ENCODE results near the gene DRD4.

DRD4 gene

DNA sequence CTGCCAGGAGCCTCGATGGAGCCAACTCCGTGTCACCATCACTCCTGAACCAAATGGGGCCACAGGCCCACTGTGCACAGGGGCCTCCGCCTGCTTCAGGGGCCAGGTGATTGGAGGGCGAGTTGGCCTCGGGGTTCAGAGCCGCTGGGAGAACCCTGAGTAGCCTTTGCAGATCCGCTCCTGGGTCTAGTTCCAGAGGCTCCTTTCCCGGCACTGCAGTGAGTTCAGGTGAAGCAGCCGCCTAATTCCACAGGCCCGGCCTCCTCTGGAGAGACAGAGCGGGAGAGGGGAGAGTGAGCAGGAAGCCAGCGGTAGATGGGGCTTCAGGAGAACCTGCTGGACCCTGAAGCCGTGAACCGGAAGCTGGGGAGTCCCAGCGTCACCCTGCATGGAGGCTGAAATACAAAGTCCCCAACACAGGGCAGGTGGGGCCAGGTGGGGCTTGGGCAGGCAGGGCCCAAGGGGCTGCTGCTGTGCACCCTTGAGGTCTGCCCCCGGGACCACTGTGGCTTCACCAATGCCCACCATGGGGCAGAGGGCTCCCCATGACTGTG lies 22.5 kb downstream of the DRD4 start:
- ChIA-PET POLR2A (no interaction called here), CTCF (no interaction called here)
- no peak for DNase-seq (ENCODE audit: extremely low spot score)
- no peak for TF ChIP-seq ARNT (IDR thresholded peaks at IDR 0.05)
- no peak for TF ChIP-seq ELF4 (IDR thresholded peaks at IDR 0.05)
- TF ChIP-seq HDGF (IDR thresholded peaks at IDR 0.05; ENCODE audit: borderline replicate concordance) = no peak
- TF ChIP-seq BHLHE40 (IDR thresholded peaks at IDR 0.05; ENCODE audit: borderline replicate concordance) = no peak
- no peak for TF ChIP-seq SP1 (IDR thresholded peaks at IDR 0.05)
- TF ChIP-seq FOXM1 (IDR thresholded peaks at IDR 0.05; ENCODE audit: borderline replicate concordance) = no peak
- TF ChIP-seq L3MBTL2 (conservative IDR thresholded peaks at IDR 0.05) = no peak
- no peak for TF ChIP-seq FOXK2 (IDR thresholded peaks at IDR 0.05)
- no peak for TF ChIP-seq ZNF384 (IDR thresholded peaks at IDR 0.05)
- no peak for TF ChIP-seq NFRKB (IDR thresholded peaks at IDR 0.05)
- no peak for TF ChIP-seq LEF1 (IDR thresholded peaks at IDR 0.05; ENCODE audit: borderline replicate concordance)
- TF ChIP-seq CTBP1 (IDR thresholded peaks at IDR 0.05; ENCODE audit: borderline replicate concordance) = no peak
- no peak for TF ChIP-seq FOXA1 (IDR thresholded peaks at IDR 0.05)
- TF ChIP-seq SUZ12 (IDR thresholded peaks at IDR 0.05) = no peak
- TF ChIP-seq TARDBP (IDR thresholded peaks at IDR 0.05) = no peak
- TF ChIP-seq, protein P1, sequence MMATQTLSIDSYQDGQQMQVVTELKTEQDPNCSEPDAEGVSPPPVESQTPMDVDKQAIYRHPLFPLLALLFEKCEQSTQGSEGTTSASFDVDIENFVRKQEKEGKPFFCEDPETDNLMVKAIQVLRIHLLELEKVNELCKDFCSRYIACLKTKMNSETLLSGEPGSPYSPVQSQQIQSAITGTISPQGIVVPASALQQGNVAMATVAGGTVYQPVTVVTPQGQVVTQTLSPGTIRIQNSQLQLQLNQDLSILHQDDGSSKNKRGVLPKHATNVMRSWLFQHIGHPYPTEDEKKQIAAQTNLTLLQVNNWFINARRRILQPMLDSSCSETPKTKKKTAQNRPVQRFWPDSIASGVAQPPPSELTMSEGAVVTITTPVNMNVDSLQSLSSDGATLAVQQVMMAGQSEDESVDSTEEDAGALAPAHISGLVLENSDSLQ (IDR thresholded peaks at IDR 0.05) = no peak

DNA sequence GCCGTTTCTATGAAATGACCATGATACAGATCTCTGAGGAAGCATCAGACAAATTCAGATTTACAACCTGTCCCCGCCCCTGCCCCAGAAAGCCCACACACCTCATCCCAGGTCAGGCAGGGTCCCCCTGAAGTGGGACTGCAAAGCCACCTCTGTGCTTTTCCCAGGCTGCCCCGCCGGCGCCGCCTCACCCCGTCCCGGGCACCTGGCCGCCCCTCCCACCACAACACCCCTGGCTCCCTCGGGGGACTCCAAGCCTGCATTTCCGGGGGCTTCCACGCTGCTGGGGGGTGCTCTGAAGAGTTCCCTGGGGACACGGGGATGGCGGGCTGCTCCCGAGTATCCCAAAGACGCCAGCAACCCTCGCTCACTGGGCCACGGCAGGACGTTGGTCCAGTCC lies 23.2 kb downstream of the DRD4 start:
- no peak for TF ChIP-seq ELF4 (IDR thresholded peaks at IDR 0.05)
- ChIA-PET CTCF (no interaction called here), POLR2A (no interaction called here)
- no peak for DNase-seq (ENCODE audit: extremely low spot score)

DNA sequence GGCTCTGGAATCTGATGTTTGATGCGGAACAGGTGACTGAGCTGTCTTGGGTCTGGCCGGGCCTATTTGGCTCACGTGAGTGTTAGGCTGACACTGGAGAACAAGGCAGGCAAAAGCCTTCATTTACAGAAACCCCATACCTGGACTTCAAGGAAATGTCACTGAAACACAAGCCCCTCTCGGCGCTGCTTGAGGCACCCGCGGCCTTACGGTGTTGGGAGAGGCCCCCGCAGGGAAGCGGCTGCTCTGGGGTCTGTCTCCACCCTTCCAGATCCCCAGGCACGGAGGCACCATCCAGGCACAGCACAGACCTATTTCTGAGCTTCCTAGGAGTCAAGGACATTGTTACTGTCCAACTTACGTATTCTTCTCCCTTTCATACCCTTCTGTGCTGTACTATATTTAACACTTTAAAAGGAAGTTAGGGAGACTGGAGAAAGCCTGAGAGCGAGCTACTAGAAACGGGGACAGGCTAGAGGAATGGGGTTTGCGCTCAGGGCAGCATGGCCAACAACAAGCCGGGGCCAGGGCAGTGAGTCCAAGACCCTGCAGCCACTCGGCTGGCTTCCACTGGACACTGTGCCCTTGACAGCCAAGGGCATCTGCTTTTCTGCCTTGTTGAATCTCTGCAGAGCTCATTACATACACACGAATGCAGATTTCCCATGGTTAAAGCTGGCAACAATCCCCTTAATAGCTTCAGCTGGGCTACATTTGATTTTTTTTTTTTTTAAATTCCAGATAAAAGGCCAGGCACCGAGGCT lies 23.8 kb downstream of the DRD4 start:
- CTCF ChIA-PET = interaction anchor here (0.6 kb wide), 1 partner anchor 64 kb away, joined by 3 read pairs; no protein-coding TSS in a partner anchor
- no peak for DNase-seq (ENCODE audit: extremely low spot score)
- POLR2A ChIA-PET = no interaction called here
- TF ChIP-seq TARDBP (IDR thresholded peaks at IDR 0.05) (no peak), CTBP1 (IDR thresholded peaks at IDR 0.05; ENCODE audit: borderline replicate concordance) (no peak)
- TF ChIP-seq, protein P1 (IDR thresholded peaks at IDR 0.05) = no peak

DNA sequence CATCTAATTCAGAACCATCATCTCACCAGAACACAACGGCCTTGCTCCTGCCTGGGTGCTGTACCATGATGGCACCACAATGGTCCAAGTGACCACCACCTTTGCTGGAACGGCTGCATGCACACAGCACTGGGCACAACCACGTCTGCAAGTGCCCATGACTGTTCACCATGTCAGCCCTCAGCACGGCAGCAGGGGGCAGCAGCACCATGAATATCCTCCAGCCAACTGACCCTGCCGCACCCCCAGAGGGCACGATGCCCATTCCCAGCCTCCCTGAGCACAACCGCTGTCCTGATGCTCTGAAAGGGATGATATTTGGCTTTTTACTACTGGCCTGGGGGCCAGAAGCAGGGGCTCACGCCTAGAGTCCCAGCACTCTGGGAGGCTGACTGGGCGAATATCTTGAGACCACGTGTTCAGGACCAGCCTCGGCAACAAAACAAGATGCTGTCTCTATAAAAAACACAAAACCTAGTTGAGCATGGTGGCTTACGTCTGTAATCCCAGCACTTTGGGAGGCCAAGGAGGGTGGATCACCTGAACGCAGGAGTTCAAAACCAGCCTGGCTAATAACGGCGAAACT lies 25.7 kb downstream of the DRD4 start:
- peak; percentile 70 for DNase-seq (ENCODE audit: extremely low spot score)

DNA sequence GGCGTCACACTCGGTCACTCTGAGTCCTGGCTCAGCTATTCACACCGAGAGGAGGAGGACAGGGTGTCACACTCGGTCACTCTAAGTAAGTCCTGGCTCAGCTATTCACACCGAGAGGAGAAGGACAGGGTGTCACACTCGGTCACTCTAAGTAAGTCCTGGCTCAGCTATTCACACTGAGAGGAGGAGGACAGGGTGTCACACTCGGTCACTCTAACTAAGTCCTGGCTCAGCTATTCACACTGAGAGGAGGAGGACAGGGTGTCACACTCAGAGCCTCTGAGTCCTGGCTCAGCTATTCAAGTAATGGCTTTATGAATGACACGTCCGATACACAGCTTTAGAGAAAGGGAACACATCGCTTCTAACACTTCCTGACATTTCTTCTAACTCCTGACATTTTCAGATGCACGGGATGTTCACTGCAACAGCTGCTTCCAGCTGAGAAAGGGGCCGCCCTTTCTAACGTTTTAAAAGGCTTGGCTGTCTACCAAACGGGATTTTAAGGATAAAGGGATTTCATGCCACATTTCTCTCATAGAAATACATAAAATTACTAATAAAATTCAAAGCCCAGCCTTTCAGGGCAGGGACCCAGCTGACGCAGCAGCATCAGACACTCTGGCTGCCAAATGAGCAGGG lies 28.1 kb downstream of the DRD4 start:
- CTCF ChIA-PET = no interaction called here
- no peak for TF ChIP-seq TARDBP (IDR thresholded peaks at IDR 0.05)
- no peak for TF ChIP-seq L3MBTL2 (conservative IDR thresholded peaks at IDR 0.05)
- TF ChIP-seq HDGF (IDR thresholded peaks at IDR 0.05; ENCODE audit: borderline replicate concordance) = no peak
- TF ChIP-seq FOXK2 (IDR thresholded peaks at IDR 0.05) = no peak
- no peak for TF ChIP-seq ZNF384 (IDR thresholded peaks at IDR 0.05)
- no peak for TF ChIP-seq BHLHE40 (IDR thresholded peaks at IDR 0.05; ENCODE audit: borderline replicate concordance)
- no peak for TF ChIP-seq SP1 (IDR thresholded peaks at IDR 0.05)
- no peak for TF ChIP-seq LEF1 (IDR thresholded peaks at IDR 0.05; ENCODE audit: borderline replicate concordance)
- no peak for TF ChIP-seq FOXM1 (IDR thresholded peaks at IDR 0.05; ENCODE audit: borderline replicate concordance)
- TF ChIP-seq NFRKB (IDR thresholded peaks at IDR 0.05) = no peak
- POLR2A ChIA-PET = no interaction called here
- DNase-seq (ENCODE audit: extremely low spot score) = no peak

More for the DNA sequence above, 25.7 kb downstream of the DRD4 start:
- ChIA-PET POLR2A (no interaction called here), CTCF (interaction anchor here (0.6 kb wide), 1 partner anchor 82 kb away, joined by 4 read pairs; no protein-coding TSS in a partner anchor)
- TF ChIP-seq FOXK2 (IDR thresholded peaks at IDR 0.05) (no peak), BHLHE40 (IDR thresholded peaks at IDR 0.05; ENCODE audit: borderline replicate concordance) (no peak), CTBP1 (IDR thresholded peaks at IDR 0.05; ENCODE audit: borderline replicate concordance) (no peak), LEF1 (IDR thresholded peaks at IDR 0.05; ENCODE audit: borderline replicate concordance) (no peak), TARDBP (IDR thresholded peaks at IDR 0.05) (no peak), L3MBTL2 (conservative IDR thresholded peaks at IDR 0.05) (no peak)
- TF ChIP-seq, protein P1 (IDR thresholded peaks at IDR 0.05) = no peak

DNA sequence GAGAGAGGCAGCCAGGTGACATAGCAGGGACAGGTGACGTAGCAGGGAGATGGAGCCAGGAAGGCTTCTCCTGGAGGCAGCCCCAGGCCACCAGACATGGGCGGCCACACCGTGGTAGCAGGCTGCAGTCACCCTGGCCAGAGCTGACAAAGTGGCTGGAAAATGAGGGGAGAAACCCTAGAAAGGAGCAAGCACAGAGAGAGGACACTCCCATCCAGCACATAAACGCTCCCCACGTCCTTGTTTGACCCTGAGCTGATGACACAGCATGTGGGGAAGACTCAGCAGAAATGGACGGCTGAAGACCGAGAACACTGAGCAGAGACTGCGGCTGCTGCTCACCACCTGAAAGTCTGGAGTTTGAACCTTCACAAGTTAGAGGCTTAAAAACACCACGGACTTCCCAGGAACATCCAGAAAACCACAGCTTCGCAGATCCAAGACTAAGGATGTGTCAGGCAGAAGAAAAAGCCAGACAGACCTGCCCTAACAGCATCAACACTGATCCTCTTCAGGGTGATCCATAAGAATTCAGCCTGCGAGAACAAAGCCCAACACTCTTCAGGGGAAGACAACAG lies 28.7 kb downstream of the DRD4 start:
- TF ChIP-seq BHLHE40 (IDR thresholded peaks at IDR 0.05; ENCODE audit: borderline replicate concordance) (no peak), NFRKB (IDR thresholded peaks at IDR 0.05) (no peak), HDGF (IDR thresholded peaks at IDR 0.05; ENCODE audit: borderline replicate concordance) (no peak), LEF1 (IDR thresholded peaks at IDR 0.05; ENCODE audit: borderline replicate concordance) (no peak), ARNT (IDR thresholded peaks at IDR 0.05) (no peak), SP1 (IDR thresholded peaks at IDR 0.05) (no peak)
- no peak for DNase-seq (ENCODE audit: extremely low spot score)
- ChIA-PET CTCF (no interaction called here), POLR2A (no interaction called here)
